HL-60/S4 treated with retinoic acid at 250 ng/mL for 4 days and 3 days (cell line): Measurements from ENCODE around the gene PHACTR2.

Experiments
- in situ Hi-C: fragments of 300-500 bp; cut with MboI; formaldehyde crosslinking; loops from 2 replicates; pipeline ENCODE4 v1.7.0; 2022; ENCODE audit warnings: low sequenced_read_pairs

The PHACTR2 gene

GRCh38 chr6:143803769-143804568 is 126.2 kb downstream of the PHACTR2 start:
- in situ Hi-C loops = no loop called here

- in situ Hi-C loops = no loop called here
These were observed 127.1 kb downstream of the PHACTR2 start for GRCh38 chr6:143804835-143805239.

GRCh38 chr6:143806282-143807102 is 128.7 kb downstream of the PHACTR2 start:
- in situ Hi-C loops = no loop called here

GRCh38 chr6:143807103-143807772 is 129.5 kb downstream of the PHACTR2 start:
- in situ Hi-C loops = no loop called here

- in situ Hi-C loops = no loop called here
These were observed 133.0 kb downstream of the PHACTR2 start for GRCh38 chr6:143810745-143811144.

GRCh38 chr6:143811501-143812157 is 133.9 kb downstream of the PHACTR2 start:
- in situ Hi-C loops = no loop called here

- in situ Hi-C loops = no loop called here
These were observed 139.9 kb downstream of the PHACTR2 start for GRCh38 chr6:143817621-143818020.

- in situ Hi-C loops = no loop called here
These were observed 143.6 kb downstream of the PHACTR2 start for GRCh38 chr6:143821359-143821758.

GRCh38 chr6:143822584-143823024 is 144.8 kb downstream of the PHACTR2 start:
- in situ Hi-C loops = no loop called here

- in situ Hi-C loops = no loop called here
These were observed 145.8 kb downstream of the PHACTR2 start for GRCh38 chr6:143823548-143823947.

- in situ Hi-C loops = no loop called here
These were observed 150.8 kb downstream of the PHACTR2 start for GRCh38 chr6:143828572-143828971.

- in situ Hi-C loops = no loop called here
These were observed 158.4 kb downstream of the PHACTR2 start for GRCh38 chr6:143836150-143836549.

- in situ Hi-C loops = no loop called here
These were observed 160.6 kb downstream of the PHACTR2 start for GRCh38 chr6:143838395-143838794.

- in situ Hi-C loops = no loop called here
These were observed 161.4 kb downstream of the PHACTR2 start for GRCh38 chr6:143839196-143839595.

GRCh38 chr6:143840595-143841265 is 163.0 kb downstream of the PHACTR2 start:
- in situ Hi-C loops = no loop called here

- in situ Hi-C loops = no loop called here
These were observed 164.7 kb downstream of the PHACTR2 start for GRCh38 chr6:143842461-143842901.

- in situ Hi-C loops = no loop called here
These were observed 165.3 kb downstream of the PHACTR2 start, which contains the start of gene LTV1 for GRCh38 chr6:143842902-143843676. TSS of gene LTV1 (plus strand) at chr6:143843338. CDS start at chr6:143843478, 140 bp downstream.

- in situ Hi-C loops = no loop called here
These were observed 165.9 kb downstream of the PHACTR2 start for GRCh38 chr6:143843677-143843999.

GRCh38 chr6:143844006-143844405 is 166.2 kb downstream of the PHACTR2 start:
- in situ Hi-C loops = no loop called here
